ENCODE results near the gene RCAN3. TPM values are rescaled to one million over a fixed set of nuclear protein-coding genes. Genes with fewer than 3 reads are reported as not detected.

RCAN3 gene
- total and polyA plus RNA-seq, 9 of the 15 experiments (the other 6 are each of a cell fraction or from before 2014, with no cell fraction given): 0.10 to 1.4 (median 0.43) TPM

DNA sequence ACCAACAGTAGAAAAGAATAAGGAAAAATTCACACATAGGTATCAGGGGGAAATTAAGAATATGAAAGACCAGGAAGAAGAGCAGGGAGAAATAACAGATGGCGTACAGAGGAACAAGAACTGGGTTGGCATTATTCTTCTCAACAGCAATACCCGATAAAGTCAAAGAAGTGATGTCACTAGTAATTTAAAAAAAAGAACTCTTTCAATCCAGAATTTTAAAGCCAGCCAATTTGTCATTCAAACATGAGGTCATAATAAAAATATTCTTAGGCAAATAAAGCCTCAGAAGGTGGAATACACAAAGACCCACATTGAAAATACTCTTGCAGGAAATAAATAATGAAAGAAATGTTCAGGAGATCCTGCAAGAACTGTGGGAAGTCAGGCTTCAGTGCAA is 62.1 kb downstream of the RCAN3 start:
- CTCF ChIA-PET (ENCODE audit: low intra/inter-chr PET ratio): no interaction called here
- 13% methylated on average over 2 of the region's 2 CpGs for WGBS (ENCODE audit: insufficient coverage, low coverage, missing lambda C conversion rate)
- TF ChIP-seq TCF7 (IDR thresholded peaks at IDR 0.05; ENCODE audit: borderline replicate concordance) (no peak), ZNF561 (CRISPR knock-in tag; conservative IDR thresholded peaks at IDR 0.05) (no peak), HDAC2 (IDR thresholded peaks at IDR 0.05) (no peak), KLF6 (CRISPR knock-in tag; IDR thresholded peaks at IDR 0.05; ENCODE audit: borderline replicate concordance) (no peak), HNRNPK (IDR thresholded peaks at IDR 0.05; ENCODE audit: low read depth, low read length, poor library complexity, severe bottlenecking) (no peak), CHCHD3 (CRISPR knock-in tag; IDR thresholded peaks at IDR 0.05) (no peak), POLR2A (conservative IDR thresholded peaks at IDR 0.05) (no peak), ZNF609 (CRISPR knock-in tag; IDR thresholded peaks at IDR 0.05; ENCODE audit: borderline replicate concordance) (no peak), FOXJ2 (tag; IDR thresholded peaks at IDR 0.05) (no peak), ARID1B (IDR thresholded peaks at IDR 0.05) (no peak)
- TF ChIP-seq, protein P1, sequence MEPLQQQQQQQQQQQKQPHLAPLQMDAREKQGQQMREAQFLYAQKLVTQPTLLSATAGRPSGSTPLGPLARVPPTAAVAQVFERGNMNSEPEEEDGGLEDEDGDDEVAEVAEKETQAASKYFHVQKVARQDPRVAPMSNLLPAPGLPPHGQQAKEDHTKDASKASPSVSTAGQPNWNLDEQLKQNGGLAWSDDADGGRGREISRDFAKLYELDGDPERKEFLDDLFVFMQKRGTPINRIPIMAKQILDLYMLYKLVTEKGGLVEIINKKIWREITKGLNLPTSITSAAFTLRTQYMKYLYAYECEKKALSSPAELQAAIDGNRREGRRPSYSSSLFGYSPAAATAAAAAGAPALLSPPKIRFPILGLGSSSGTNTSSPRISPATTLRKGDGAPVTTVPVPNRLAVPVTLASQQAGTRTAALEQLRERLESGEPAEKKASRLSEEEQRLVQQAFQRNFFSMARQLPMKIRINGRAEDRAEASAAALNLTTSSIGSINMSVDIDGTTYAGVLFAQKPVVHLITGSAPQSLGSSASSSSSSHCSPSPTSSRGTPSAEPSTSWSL (CRISPR knock-in tag; IDR thresholded peaks at IDR 0.05; ENCODE audit: borderline replicate concordance): no peak
- TF ChIP-seq, protein P2, sequence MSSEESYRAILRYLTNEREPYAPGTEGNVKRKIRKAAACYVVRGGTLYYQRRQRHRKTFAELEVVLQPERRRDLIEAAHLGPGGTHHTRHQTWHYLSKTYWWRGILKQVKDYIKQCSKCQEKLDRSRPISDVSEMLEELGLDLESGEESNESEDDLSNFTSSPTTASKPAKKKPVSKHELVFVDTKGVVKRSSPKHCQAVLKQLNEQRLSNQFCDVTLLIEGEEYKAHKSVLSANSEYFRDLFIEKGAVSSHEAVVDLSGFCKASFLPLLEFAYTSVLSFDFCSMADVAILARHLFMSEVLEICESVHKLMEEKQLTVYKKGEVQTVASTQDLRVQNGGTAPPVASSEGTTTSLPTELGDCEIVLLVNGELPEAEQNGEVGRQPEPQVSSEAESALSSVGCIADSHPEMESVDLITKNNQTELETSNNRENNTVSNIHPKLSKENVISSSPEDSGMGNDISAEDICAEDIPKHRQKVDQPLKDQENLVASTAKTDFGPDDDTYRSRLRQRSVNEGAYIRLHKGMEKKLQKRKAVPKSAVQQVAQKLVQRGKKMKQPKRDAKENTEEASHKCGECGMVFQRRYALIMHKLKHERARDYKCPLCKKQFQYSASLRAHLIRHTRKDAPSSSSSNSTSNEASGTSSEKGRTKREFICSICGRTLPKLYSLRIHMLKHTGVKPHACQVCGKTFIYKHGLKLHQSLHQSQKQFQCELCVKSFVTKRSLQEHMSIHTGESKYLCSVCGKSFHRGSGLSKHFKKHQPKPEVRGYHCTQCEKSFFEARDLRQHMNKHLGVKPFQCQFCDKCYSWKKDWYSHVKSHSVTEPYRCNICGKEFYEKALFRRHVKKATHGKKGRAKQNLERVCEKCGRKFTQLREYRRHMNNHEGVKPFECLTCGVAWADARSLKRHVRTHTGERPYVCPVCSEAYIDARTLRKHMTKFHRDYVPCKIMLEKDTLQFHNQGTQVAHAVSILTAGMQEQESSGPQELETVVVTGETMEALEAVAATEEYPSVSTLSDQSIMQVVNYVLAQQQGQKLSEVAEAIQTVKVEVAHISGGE (CRISPR knock-in tag; IDR thresholded peaks at IDR 0.05): no peak

More for the DNA sequence above, 62.1 kb downstream of the RCAN3 start:
- Histone ChIP-seq H3K9me3 (replicated peaks; ENCODE audit: control insufficient read depth, insufficient read depth, low read depth, low read length) (no peaks in the 10 kb centered on the region), H3K9ac (ENCODE audit: insufficient read depth in 1 of 2, low read depth in 2 of 2, low read length in 2 of 2) (no peak overlapping the region), H3K79me2 (ENCODE audit: control insufficient read depth, insufficient read depth, low read length) (no peaks in the 10 kb centered on the region), H2AFZ (ENCODE audit: low read depth, low read length) (no peak overlapping the region), H4K20me1 (replicated peaks; ENCODE audit: control insufficient read depth, insufficient read depth, low read length) (no peaks in the 10 kb centered on the region), H3K27me3 (ENCODE audit: control insufficient read depth in 2 of 2, insufficient read depth in 2 of 2, low read length in 2 of 2) (peaks cover 33 to 44% of the 10 kb centered on the region in 2 experiments), H3K27ac (ENCODE audit: extremely low read depth, low read depth, low read length) (no peak overlapping the region), H3K4me2 (ENCODE audit: insufficient read depth, low read length) (no peak overlapping the region), H3K9me1 (ENCODE audit: control insufficient read depth, insufficient read depth, low read length) (no peaks in the 10 kb centered on the region), H3K4me3 (no peak overlapping the region), H3K4me1 (replicated peaks in 1 of 2; ENCODE audit: control insufficient read depth in 2 of 2, insufficient read depth in 2 of 2, low read length in 2 of 2) (no peaks in the 10 kb centered on the region), H3K36me3 (ENCODE audit: control insufficient read depth, insufficient read depth, low read length) (no peaks in the 10 kb centered on the region)
- intact Hi-C loops (cut with micrococcal nuclease): no loop called here
- BruUV-seq (replicated peaks): no TSS peak
- DNase-seq (ENCODE audit: extremely low read depth in 1 of 4, low spot score in 3 of 4) (no peak), FAIRE-seq (no peak), ATAC-seq (no peak)
- POLR2A ChIA-PET: interaction anchor here (0.6 to 1.6 kb wide), 2 partner anchors 10 to 81 kb away, joined by 3 read pairs; no protein-coding TSS in a partner anchor
- in situ Hi-C loops (cut with MboI): no loop called here

All from K562 (cell line).